Measurements from ENCODE around the gene THEMIS. TPM values are rescaled to one million over a fixed set of nuclear protein-coding genes. Genes with fewer than 3 reads are reported as not detected.

THEMIS gene
- total RNA-seq, 5 donors from 2014 or later (not counting 1 experiment from before 2014, with no cell fraction given) = 55.5 to 93.3 (median 69.4) TPM

- ATAC-seq (replicated peaks in 1 of 4) = peak in 1 of 4 experiments; percentile 29
- POLR2A ChIA-PET = interaction anchor here (0.5 to 1.0 kb wide), 6 partner anchors 10 to 1786 kb away, joined by 3 to 4 read pairs (median 4); partner anchors contain the start of gene THEMIS (in 1 of the 2)
These were observed 42.0 kb downstream of the THEMIS start for GRCh38 chr6:127858727-127859391.

GRCh38 chr6:127857051-127857637 lies 43.7 kb downstream of the THEMIS start:
- POLR2A ChIA-PET = interaction anchor here in 1 of 2 donors (0.7 kb wide), 1 partner anchor 74 kb away, joined by 5 read pairs; no protein-coding TSS in a partner anchor
- Histone ChIP-seq H3K4me3 (ENCODE audit: control insufficient read depth in 1 of 2, extremely low read depth in 1 of 2, low read length in 1 of 2) (no peak overlapping the region), H3K27me3 (replicated peaks in 1 of 2; ENCODE audit: control insufficient read depth in 2 of 2, extremely low read depth in 1 of 2, insufficient read depth in 2 of 2, low read length in 1 of 2) (no peaks in the 10 kb centered on the region), H3K4me1 (ENCODE audit: control insufficient read depth in 1 of 2, extremely low read depth in 1 of 2, insufficient read depth in 2 of 2, low read length in 2 of 2) (peaks cover 6 to 42% of the 10 kb centered on the region in 2 experiments), H3K9me3 (no peaks in the 10 kb centered on the region), H3K27ac (ENCODE audit: low read length) (peak overlapping the region; percentile 25), H3K36me3 (ENCODE audit: control insufficient read depth in 2 of 2, extremely low read depth in 1 of 2, insufficient read depth in 1 of 2, low read length in 1 of 2) (peaks cover 5 to 18% of the 10 kb centered on the region in 2 donors)
- Mint-ChIP-seq H3K4me1 (peaks cover 69 to 82% (median 70%) of the 10 kb centered on the region in 3 donors), H3K27me3 (no peaks in the 10 kb centered on the region), H3K4me3 (peak overlapping the region in 2 of 3 donors; percentile 11 to 26), H3K9me3 (no peaks in the 10 kb centered on the region), H3K36me3 (peaks cover 25% of the 10 kb centered on the region), H3K27ac (peak overlapping the region; percentile 70 to 85)
- WGBS (ENCODE audit: insufficient coverage) = no CpG with 5 or more reads among the region's 1 CpG
- ATAC-seq (replicated peaks in 1 of 4) = peak in 3 of 4 experiments; percentile 51 to 56 (median 55)
- CTCF ChIA-PET = interaction anchor here in 1 of 2 donors (0.6 to 4.3 kb wide), 2 partner anchors 160 to 472 kb away, joined by 3 to 57 read pairs; no protein-coding TSS in a partner anchor
- no peak for DNase-seq

More at GRCh38 chr6:127858727-127859391, 42.0 kb downstream of the THEMIS start:
- Mint-ChIP-seq H3K36me3 (peaks cover 25% of the 10 kb centered on the region), H3K27me3 (no peaks in the 10 kb centered on the region), H3K27ac (peak overlapping the region; percentile 65 to 74), H3K9me3 (no peaks in the 10 kb centered on the region), H3K4me3 (no peak overlapping the region), H3K4me1 (peaks cover 69 to 83% (median 73%) of the 10 kb centered on the region in 3 donors)
- Histone ChIP-seq H3K4me1 (ENCODE audit: control insufficient read depth in 1 of 2, extremely low read depth in 1 of 2, insufficient read depth in 2 of 2, low read length in 2 of 2) (peaks cover 6 to 40% of the 10 kb centered on the region in 2 experiments), H3K36me3 (ENCODE audit: control insufficient read depth in 2 of 2, extremely low read depth in 1 of 2, insufficient read depth in 1 of 2, low read length in 1 of 2) (peaks cover 0 to 19% of the 10 kb centered on the region in 2 donors), H3K4me3 (ENCODE audit: control insufficient read depth in 1 of 2, extremely low read depth in 1 of 2, low read length in 1 of 2) (no peak overlapping the region), H3K9me3 (no peaks in the 10 kb centered on the region), H3K27me3 (replicated peaks in 1 of 2; ENCODE audit: control insufficient read depth in 2 of 2, extremely low read depth in 1 of 2, insufficient read depth in 2 of 2, low read length in 1 of 2) (no peaks in the 10 kb centered on the region), H3K27ac (ENCODE audit: low read length) (peak overlapping the region; percentile 9)
- CTCF ChIA-PET = interaction anchor here (0.6 to 1.8 kb wide), 7 partner anchors 8 to 1513 kb away, joined by 3 to 6 read pairs (median 3); partner anchors contain the start of gene THEMIS (in 1 of the 2)
- DNase-seq = no peak
- WGBS (ENCODE audit: insufficient coverage) = 57% methylated on average over 2 of the region's 4 CpGs

GRCh38 chr6:127855542-127856159 lies 45.2 kb downstream of the THEMIS start:
- Mint-ChIP-seq H3K27ac (peak overlapping the region; percentile 70 to 85), H3K9me3 (no peaks in the 10 kb centered on the region), H3K4me1 (peaks cover 79 to 89% (median 82%) of the 10 kb centered on the region in 3 donors), H3K4me3 (peak overlapping the region in 1 of 3 donors; percentile 4), H3K36me3 (peaks cover 39% of the 10 kb centered on the region), H3K27me3 (no peaks in the 10 kb centered on the region)
- ChIA-PET POLR2A (interaction anchor here in 1 of 2 donors (0.5 to 1.2 kb wide), 7 partner anchors 12 to 663 kb away, joined by 3 to 4 read pairs (median 3); partner anchors contain the start of gene THEMIS), CTCF (interaction anchor here (0.6 to 4.3 kb wide), 91 partner anchors 9 to 1518 kb away, joined by 3 to 57 read pairs (median 4); partner anchors contain the start of gene THEMIS (in 1 of the 2))
- peak in 33 of 35 experiments; percentile 8 to 75 (median 47) for DNase-seq
- peaks cover 6 to 43% of the 10 kb centered on the region in 2 experiments for H3K4me1 ChIP-seq (ENCODE audit: control insufficient read depth in 1 of 2, extremely low read depth in 1 of 2, insufficient read depth in 2 of 2, low read length in 2 of 2)
- no peaks in the 10 kb centered on the region for H3K9me3 ChIP-seq
- H3K4me3 ChIP-seq (ENCODE audit: control insufficient read depth in 1 of 2, extremely low read depth in 1 of 2, low read length in 1 of 2) = no peak overlapping the region
- 17% methylated on average over 1 of the region's 4 CpGs for WGBS (ENCODE audit: insufficient coverage)
- peaks cover 5 to 23% of the 10 kb centered on the region in 2 donors for H3K36me3 ChIP-seq (ENCODE audit: control insufficient read depth in 2 of 2, extremely low read depth in 1 of 2, insufficient read depth in 1 of 2, low read length in 1 of 2)
- H3K27me3 ChIP-seq (replicated peaks in 1 of 2; ENCODE audit: control insufficient read depth in 2 of 2, extremely low read depth in 1 of 2, insufficient read depth in 2 of 2, low read length in 1 of 2) = no peaks in the 10 kb centered on the region
- peak; percentile 61 to 78 (median 64) for ATAC-seq (replicated peaks in 1 of 4)
- peak overlapping the region; percentile 52 for H3K27ac ChIP-seq (ENCODE audit: low read length)

GRCh38 chr6:127854009-127854408 lies 46.8 kb downstream of the THEMIS start:
- no CpG with 5 or more reads among the region's 1 CpG for WGBS (ENCODE audit: insufficient coverage)
- H3K9me3 Mint-ChIP-seq = peaks cover 0 to 11% (median 0%) of the 10 kb centered on the region in 3 donors
- H3K4me1 Mint-ChIP-seq = peaks cover 80 to 90% (median 84%) of the 10 kb centered on the region in 3 donors
- no peaks in the 10 kb centered on the region for H3K27me3 Mint-ChIP-seq
- H3K36me3 Mint-ChIP-seq = peaks cover 48% of the 10 kb centered on the region
- Histone ChIP-seq H3K9me3 (no peaks in the 10 kb centered on the region), H3K4me3 (ENCODE audit: control insufficient read depth in 1 of 2, extremely low read depth in 1 of 2, low read length in 1 of 2) (no peak overlapping the region), H3K36me3 (ENCODE audit: control insufficient read depth in 2 of 2, extremely low read depth in 1 of 2, insufficient read depth in 1 of 2, low read length in 1 of 2) (peaks cover 5 to 24% of the 10 kb centered on the region in 2 donors), H3K27me3 (replicated peaks in 1 of 2; ENCODE audit: control insufficient read depth in 2 of 2, extremely low read depth in 1 of 2, insufficient read depth in 2 of 2, low read length in 1 of 2) (no peaks in the 10 kb centered on the region), H3K4me1 (ENCODE audit: control insufficient read depth in 1 of 2, extremely low read depth in 1 of 2, insufficient read depth in 2 of 2, low read length in 2 of 2) (peaks cover 5 to 38% of the 10 kb centered on the region in 2 experiments), H3K27ac (ENCODE audit: low read length) (no peak overlapping the region)
- ATAC-seq (replicated peaks in 1 of 4) (no peak), DNase-seq (no peak)
- CTCF ChIA-PET = interaction anchor here (0.6 to 4.3 kb wide), 9 partner anchors 19 to 475 kb away, joined by 3 to 57 read pairs (median 6); no protein-coding TSS in a partner anchor
- POLR2A ChIA-PET = interaction anchor here in 1 of 2 donors (0.6 kb wide), 1 partner anchor 450 kb away, joined by 3 read pairs; no protein-coding TSS in a partner anchor
- H3K27ac Mint-ChIP-seq = peak overlapping the region; percentile 8 to 9
- H3K4me3 Mint-ChIP-seq = no peak overlapping the region

- Mint-ChIP-seq H3K27me3 (no peaks in the 10 kb centered on the region), H3K9me3 (peaks cover 0 to 11% (median 0%) of the 10 kb centered on the region in 3 donors), H3K27ac (peak overlapping the region in 1 of 2 donors; percentile 64), H3K36me3 (peaks cover 72% of the 10 kb centered on the region), H3K4me3 (no peak overlapping the region), H3K4me1 (peaks cover 75 to 81% (median 79%) of the 10 kb centered on the region in 3 donors)
- POLR2A ChIA-PET = interaction anchor here in 1 of 2 donors (0.6 kb wide), 1 partner anchor 35 kb away, joined by 7 read pairs; no protein-coding TSS in a partner anchor
- Histone ChIP-seq H3K27me3 (replicated peaks in 1 of 2; ENCODE audit: control insufficient read depth in 2 of 2, extremely low read depth in 1 of 2, insufficient read depth in 2 of 2, low read length in 1 of 2) (no peaks in the 10 kb centered on the region), H3K4me3 (ENCODE audit: control insufficient read depth in 1 of 2, extremely low read depth in 1 of 2, low read length in 1 of 2) (no peak overlapping the region), H3K36me3 (ENCODE audit: control insufficient read depth in 2 of 2, extremely low read depth in 1 of 2, insufficient read depth in 1 of 2, low read length in 1 of 2) (peaks cover 5 to 24% of the 10 kb centered on the region in 2 donors), H3K9me3 (no peaks in the 10 kb centered on the region), H3K27ac (ENCODE audit: low read length) (no peak overlapping the region), H3K4me1 (ENCODE audit: control insufficient read depth in 1 of 2, extremely low read depth in 1 of 2, insufficient read depth in 2 of 2, low read length in 2 of 2) (peaks cover under 1 to 16% of the 10 kb centered on the region in 2 experiments)
- no peak for ATAC-seq (replicated peaks in 1 of 4)
- no peak for DNase-seq
- WGBS (ENCODE audit: insufficient coverage) = no CpG with 5 or more reads among the region's 1 CpG
- CTCF ChIA-PET = interaction anchor here in 1 of 2 donors (0.6 kb wide), 1 partner anchor 32 kb away, joined by 8 read pairs; no protein-coding TSS in a partner anchor
These were observed 49.7 kb downstream of the THEMIS start for GRCh38 chr6:127851197-127851596.

Data from T-cell (primary cell).